IPS DF 4.7 (cell line): ENCODE measurements around the gene CENPH.
"Not testable (repeated sequence)": the region's sequence is repeated elsewhere in the genome, so short reads cannot be mapped to it uniquely, and the experiment has no call there.

Experiments
- DNase-seq: peaks from one replicate; pipeline ENCODE4 v3.0.0-alpha.2; 2013; ENCODE audit warnings: low spot score; ENCODE audit errors: extremely low read depth

The CENPH gene

DNA sequence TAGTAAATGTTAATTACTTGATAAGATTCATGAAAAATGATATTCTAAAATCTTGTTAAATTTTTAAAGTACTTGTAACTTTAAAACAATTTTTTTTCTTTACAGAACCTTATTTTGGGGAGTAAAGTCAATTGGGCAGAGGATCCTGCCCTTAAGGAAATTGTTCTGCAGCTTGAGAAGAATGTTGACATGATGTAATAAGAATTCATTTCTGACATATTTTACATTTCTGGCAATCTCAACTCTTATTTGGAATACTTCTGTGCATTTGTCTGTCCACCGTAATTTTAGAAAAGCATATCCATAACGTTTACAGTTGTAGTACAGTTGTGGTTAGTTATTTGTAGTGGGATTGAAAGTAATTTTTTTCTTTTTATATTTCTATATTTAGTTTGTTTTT lies 20.2 kb downstream of the CENPH start:
- DNase-seq = no peak

- DNase-seq = no peak
These were observed 21.8 kb downstream of the CENPH start for GRCh38 chr5:69211200-69211599.

DNA sequence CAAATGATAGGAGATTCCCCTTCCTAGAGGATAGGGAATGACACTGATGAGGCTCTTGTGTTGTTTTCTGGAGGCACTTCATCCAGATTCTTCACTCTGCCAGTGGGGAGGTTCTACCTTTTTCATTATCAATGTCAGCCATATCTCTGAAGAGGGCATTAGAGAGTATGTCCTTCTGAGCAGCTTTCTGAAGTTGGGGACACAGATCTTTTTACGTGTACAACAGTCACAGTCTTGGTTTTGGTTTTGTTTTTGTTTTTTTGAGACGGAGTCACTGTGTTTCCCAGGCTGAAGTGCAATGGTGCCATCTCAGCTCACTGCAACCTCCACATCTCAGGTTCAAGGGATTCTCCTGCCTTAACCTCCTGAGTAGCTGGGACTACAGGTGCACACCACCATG lies 22.6 kb downstream of the CENPH start:
- DNase-seq = no peak

GRCh38 chr5:69213513-69214215 lies 24.3 kb downstream of the CENPH start:
- DNase-seq = no peak

DNA sequence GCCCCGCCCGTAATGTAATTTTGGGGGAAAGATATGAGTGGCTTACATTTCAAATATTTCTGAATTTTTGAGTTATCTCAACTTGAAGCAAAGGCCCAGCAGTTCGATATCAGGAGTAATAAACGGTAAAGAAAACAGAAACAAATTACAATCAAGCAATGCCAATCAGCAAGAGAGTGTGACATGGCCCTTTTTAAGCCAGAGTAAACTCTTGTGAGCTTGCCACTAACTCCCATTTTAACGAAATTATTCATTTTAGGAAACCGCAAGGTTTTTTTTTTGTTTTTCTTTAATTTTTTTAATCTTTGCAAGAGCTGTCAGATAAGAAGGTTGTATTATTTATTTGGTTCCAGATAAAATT lies 27.7 kb downstream of the CENPH start:
- no peak for DNase-seq

GRCh38 chr5:69217548-69218526 lies 28.5 kb downstream of the CENPH start:
- DNase-seq = peak; percentile 75

GRCh38 chr5:69219939-69220338 lies 30.6 kb downstream of the CENPH start:
- no peak for DNase-seq

DNA sequence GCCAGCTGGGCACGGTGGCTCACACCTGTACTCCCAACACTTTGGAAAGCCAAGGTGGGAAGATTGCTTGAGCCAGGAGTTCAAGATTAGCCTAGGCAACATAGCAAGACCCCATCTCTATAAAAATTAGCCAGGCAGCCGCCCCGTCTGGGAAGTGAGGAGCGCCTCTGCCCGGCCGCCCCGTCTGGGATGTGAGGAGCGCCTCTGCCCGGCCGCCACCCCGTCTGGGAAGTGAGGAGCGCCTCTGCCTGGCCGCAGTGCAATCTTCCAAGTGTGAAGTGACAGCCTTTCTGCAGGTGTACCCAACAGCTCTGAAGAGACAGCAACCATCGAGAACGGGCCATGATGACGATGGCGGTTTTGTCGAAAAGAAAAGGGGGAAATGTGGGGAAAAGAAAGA lies 31.0 kb downstream of the CENPH start:
- DNase-seq = not testable (repeated sequence)

DNA sequence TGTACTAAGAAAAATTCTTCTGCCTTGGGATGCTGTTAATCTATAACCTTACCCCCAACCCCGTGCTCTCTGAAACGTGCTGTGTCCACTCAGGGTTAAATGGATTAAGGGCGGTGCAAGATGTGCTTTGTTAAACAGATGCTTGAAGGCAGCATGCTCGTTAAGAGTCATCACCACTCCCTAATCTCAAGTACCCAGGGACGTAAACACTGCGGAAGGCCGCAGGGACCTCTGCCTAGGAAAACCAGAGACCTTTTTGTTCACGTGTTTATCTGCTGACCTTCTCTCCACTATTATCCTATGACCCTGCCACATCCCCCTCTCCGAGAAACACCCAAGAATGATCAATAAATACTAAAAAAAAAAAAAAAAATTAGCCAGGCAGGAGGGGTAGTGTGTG lies 31.4 kb downstream of the CENPH start:
- DNase-seq = not testable (repeated sequence)

- no peak for DNase-seq
These were observed 35.1 kb downstream of the CENPH start for GRCh38 chr5:69224520-69224919.

DNA sequence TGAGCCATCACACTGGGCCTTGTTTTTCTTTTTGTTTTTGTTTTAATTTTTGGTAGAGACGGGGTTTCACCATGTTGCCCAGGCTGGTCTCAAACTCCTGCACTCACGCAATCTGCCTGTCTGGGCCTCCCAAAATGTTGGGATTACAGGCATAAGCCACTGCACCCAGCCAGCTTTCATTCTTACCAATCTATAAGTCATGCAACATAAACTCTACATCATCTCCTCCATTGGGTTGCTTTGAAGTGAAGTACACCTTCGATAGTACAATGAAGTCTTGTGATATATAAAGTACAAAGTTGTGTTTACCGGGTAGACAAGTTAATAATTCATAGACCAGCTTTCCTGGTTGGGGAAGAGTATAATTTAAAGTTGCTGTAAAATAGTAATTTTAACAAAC lies 36.5 kb downstream of the CENPH start:
- DNase-seq = no peak

- no peak for DNase-seq
These were observed 40.8 kb downstream of the CENPH start for GRCh38 chr5:69230181-69230580.

DNA sequence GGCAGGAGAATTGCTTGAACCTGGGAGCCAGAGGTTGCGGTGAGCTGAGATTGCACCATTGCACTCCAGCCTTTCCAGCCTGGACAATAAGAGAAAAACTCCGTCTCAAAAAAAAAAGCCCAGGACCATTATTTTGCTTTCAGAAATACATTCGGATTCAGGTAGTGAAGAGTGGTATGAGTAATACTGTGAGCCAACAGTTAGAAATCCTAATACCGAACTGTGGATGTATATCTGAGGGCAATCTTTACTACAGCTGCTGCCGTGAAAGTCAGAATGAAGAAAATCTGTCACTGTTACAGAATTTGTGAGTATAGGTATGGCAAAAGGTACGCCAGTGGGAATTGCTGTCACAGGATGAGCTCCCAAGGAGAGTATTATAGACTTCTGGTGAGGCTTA lies 41.9 kb downstream of the CENPH start:
- no peak for DNase-seq

DNA sequence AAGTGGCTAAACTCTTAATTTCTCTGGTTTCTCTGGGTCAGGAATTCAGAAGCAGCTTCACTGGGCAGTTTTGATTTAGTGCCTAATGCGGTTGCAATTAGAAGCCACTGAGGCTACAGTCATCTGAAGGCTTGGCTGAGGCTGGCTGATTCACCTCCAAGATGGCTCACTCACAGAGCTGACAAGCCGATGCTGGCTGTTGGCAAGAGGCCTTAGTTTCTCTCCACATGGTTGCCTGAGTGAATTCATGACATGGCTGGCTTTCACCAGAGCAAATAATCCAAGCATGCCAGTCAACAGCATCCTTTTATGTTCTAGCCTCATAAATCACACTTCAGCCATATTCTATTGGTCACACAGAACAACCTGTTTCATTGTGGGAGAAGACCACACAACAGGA lies 42.5 kb downstream of the CENPH start:
- no peak for DNase-seq

GRCh38 chr5:69234457-69235268 lies 45.3 kb downstream of the CENPH start, which contains the start of gene CDK7:
Gene CDK7, plus strand, starts transcription at chr5:69234886. Its CDS starts 90 bp downstream, at chr5:69234976.
- peak; percentile 64 for DNase-seq

DNA sequence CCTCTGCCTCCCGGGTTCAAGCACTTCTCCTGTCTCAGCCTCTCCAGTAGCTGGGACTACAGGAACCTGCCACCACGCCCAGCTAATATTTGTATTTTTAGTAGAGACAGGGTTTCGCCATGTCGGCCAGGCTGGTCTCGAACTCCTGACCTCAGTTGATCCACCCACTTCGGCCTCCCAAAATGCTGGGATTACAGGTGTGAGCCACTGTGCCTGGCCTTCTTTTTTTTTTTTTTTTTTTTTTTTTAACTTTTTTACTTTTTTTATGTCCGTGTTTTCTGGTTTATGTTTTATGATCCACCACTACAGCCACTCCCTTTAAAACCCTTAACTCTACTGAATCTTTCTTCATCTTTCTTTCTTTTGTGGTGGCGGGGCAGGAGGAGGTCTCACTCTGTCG lies 47.4 kb downstream of the CENPH start:
- not testable (repeated sequence) for DNase-seq

DNA sequence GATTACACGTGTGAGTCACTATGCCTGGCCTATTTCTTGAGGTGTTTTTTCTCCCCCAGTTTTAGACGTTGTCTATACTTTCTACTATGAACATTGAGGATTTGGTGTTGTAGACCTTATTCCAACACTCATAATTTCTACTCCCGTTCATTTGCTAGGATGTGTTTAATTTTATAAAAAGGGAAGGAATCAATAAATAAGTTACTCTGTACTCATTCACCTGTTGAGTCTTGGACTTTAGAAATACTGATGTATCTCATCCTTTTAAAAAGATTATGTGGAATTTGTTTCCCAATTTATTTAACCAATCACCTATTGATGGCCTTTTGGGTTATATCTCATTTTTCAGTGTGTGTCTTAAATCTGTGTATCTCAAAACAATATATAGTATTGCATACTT lies 48.5 kb downstream of the CENPH start:
- DNase-seq = no peak

DNA sequence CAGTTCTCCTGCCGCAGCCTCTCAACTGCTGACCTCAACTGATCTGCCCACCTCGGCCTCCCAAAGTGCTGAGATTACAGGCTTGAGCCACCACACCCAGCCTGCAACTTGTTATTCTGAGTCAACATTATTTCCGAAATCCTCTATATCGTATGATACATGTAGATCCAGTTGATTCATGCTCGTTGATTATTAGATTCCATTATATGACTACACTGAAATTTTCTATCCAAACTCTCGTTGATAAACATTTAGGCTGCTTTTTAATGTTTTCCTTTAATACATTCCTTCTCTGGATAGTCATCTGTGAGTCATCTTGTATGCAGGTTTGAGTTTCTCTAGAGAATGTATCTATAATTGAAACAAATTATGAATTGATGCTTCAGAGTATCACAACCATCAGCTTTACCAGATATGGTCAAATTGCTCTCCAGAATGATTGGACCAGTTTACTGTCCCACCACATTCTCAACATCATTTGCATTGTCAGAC lies 49.4 kb downstream of the CENPH start:
- DNase-seq = no peak

GRCh38 chr5:69242215-69242927 lies 53.0 kb downstream of the CENPH start:
- no peak for DNase-seq

GRCh38 chr5:69245031-69245430 lies 55.6 kb downstream of the CENPH start:
- no peak for DNase-seq

DNA sequence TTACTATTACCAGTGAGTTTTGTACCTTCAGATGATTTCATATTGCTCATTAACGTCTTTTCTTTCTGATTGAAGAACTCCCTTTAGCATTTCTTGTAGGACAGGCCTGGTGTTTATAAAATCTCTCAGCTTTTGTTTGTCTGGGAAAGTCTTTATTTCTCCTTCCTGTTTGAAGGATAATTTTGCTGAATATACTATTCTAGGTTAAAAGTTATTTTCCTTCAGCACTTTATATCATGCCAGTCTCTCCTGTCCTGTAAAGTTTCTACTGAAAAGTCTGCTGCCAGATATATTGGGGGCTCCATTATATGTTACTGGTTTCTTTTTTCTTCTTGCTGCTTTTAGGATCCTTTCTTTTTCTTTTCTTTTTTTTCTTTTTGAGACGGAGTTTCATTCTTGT lies 58.6 kb downstream of the CENPH start:
- DNase-seq = no peak
